Measurements from ENCODE around the gene SCN7A. TPM values are rescaled to one million over a fixed set of nuclear protein-coding genes. Genes with fewer than 3 reads are reported as not detected.

Gene SCN7A
- polyA plus RNA-seq, 2 donors: 0.47 to 1.2 TPM

DNA sequence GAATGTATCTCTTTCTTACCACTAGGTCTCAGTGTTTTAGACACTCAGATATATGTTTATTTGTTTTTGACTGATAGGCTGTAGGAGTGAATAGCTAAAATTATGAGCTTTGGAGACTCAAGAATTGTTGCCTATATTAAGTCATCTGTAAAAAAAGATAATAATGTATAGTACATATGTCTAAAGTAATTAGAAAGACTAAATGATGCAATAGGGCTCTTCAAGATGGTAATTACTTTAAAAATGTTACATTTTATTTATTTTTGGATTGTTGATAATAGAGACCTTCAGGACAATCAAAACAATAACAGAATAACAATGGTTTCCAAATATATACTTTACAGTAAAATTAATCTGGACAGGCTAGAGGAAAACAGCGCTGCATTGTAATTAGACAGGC is 19.9 kb upstream of the SCN7A start:
- no peak overlapping the region for H3K4me3 ChIP-seq (ENCODE audit: low read depth in 1 of 2, low read length in 2 of 2)
- H3K4me1 ChIP-seq (ENCODE audit: control insufficient read depth in 2 of 2, insufficient read depth in 2 of 2, low read length in 1 of 2): no peaks in the 10 kb centered on the region
- H3K9me3 ChIP-seq (ENCODE audit: control insufficient read depth in 2 of 2, insufficient read depth in 1 of 2, low read depth in 1 of 2, low read length in 1 of 2): no peaks in the 10 kb centered on the region
- no peaks in the 10 kb centered on the region for H3K36me3 ChIP-seq (ENCODE audit: control insufficient read depth in 2 of 2, insufficient read depth in 2 of 2, low read length in 1 of 2)
- H3K27me3 ChIP-seq (ENCODE audit: control insufficient read depth in 1 of 2, insufficient read depth in 2 of 2, low read length in 2 of 2): no peaks in the 10 kb centered on the region
- 80 to 84% methylated on average over 1 of the region's 1 CpG for WGBS, 2 donors
- no peak overlapping the region for H3K27ac ChIP-seq (ENCODE audit: low read depth in 2 of 2, low read length in 1 of 2)

- no peak overlapping the region for H3K27ac ChIP-seq (ENCODE audit: low read depth in 2 of 2, low read length in 1 of 2)
- H3K4me1 ChIP-seq (ENCODE audit: control insufficient read depth in 2 of 2, insufficient read depth in 2 of 2, low read length in 1 of 2): no peaks in the 10 kb centered on the region
- 86 to 94% methylated on average over 1 of the region's 1 CpG for WGBS, 2 donors
Measured at GRCh38 chr2:166499281-166499680, 5.2 kb upstream of the SCN7A start.

GRCh38 chr2:166491461-166491860 is 2.6 kb downstream of the SCN7A start:
- no peaks in the 10 kb centered on the region for H3K4me1 ChIP-seq (ENCODE audit: control insufficient read depth in 2 of 2, insufficient read depth in 2 of 2, low read length in 1 of 2)
- H3K9me3 ChIP-seq (ENCODE audit: control insufficient read depth in 2 of 2, insufficient read depth in 1 of 2, low read depth in 1 of 2, low read length in 1 of 2): no peaks in the 10 kb centered on the region
- H3K27ac ChIP-seq (ENCODE audit: low read depth in 2 of 2, low read length in 1 of 2): no peak overlapping the region
- no peaks in the 10 kb centered on the region for H3K27me3 ChIP-seq (ENCODE audit: control insufficient read depth in 1 of 2, insufficient read depth in 2 of 2, low read length in 2 of 2)
- no peaks in the 10 kb centered on the region for H3K36me3 ChIP-seq (ENCODE audit: control insufficient read depth in 2 of 2, insufficient read depth in 2 of 2, low read length in 1 of 2)
- H3K4me3 ChIP-seq (ENCODE audit: low read depth in 1 of 2, low read length in 2 of 2): no peak overlapping the region
- 27 to 36% methylated on average over 1 of the region's 1 CpG for WGBS, 2 donors

More at GRCh38 chr2:166499281-166499680, 5.2 kb upstream of the SCN7A start:
- H3K36me3 ChIP-seq (ENCODE audit: control insufficient read depth in 2 of 2, insufficient read depth in 2 of 2, low read length in 1 of 2): no peaks in the 10 kb centered on the region
- no peak overlapping the region for H3K4me3 ChIP-seq (ENCODE audit: low read depth in 1 of 2, low read length in 2 of 2)
- H3K9me3 ChIP-seq (ENCODE audit: control insufficient read depth in 2 of 2, insufficient read depth in 1 of 2, low read depth in 1 of 2, low read length in 1 of 2): no peaks in the 10 kb centered on the region
- no peaks in the 10 kb centered on the region for H3K27me3 ChIP-seq (ENCODE audit: control insufficient read depth in 1 of 2, insufficient read depth in 2 of 2, low read length in 2 of 2)

DNA sequence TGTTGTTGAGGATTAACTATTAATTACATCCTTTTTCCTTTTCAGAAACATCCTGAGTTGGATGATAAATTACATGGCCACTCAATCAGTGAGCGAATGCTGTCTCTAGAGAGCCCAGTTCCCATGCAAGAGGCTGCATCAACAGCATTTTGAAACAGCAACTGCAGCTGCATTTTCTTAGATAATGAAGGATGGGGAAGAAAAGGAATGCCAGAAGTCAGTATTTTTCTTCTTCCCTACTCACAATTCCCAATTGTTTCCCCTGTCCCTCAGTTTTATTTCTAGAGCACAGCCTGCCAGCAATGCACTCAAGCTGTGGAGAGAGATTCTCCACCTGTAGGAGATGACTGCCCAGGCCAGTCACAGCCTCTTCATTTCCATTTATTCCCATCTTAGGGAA is 6.9 kb downstream of the SCN7A start:
- no peaks in the 10 kb centered on the region for H3K27me3 ChIP-seq (ENCODE audit: control insufficient read depth in 1 of 2, insufficient read depth in 2 of 2, low read length in 2 of 2)
- no peaks in the 10 kb centered on the region for H3K36me3 ChIP-seq (ENCODE audit: control insufficient read depth in 2 of 2, insufficient read depth in 2 of 2, low read length in 1 of 2)
- H3K4me3 ChIP-seq (ENCODE audit: low read depth in 1 of 2, low read length in 2 of 2): no peak overlapping the region
- 56 to 59% methylated on average over 1 of the region's 1 CpG for WGBS, 2 donors
- H3K27ac ChIP-seq (ENCODE audit: low read depth in 2 of 2, low read length in 1 of 2): no peak overlapping the region
- H3K9me3 ChIP-seq (ENCODE audit: control insufficient read depth in 2 of 2, insufficient read depth in 1 of 2, low read depth in 1 of 2, low read length in 1 of 2): no peaks in the 10 kb centered on the region
- H3K4me1 ChIP-seq (ENCODE audit: control insufficient read depth in 2 of 2, insufficient read depth in 2 of 2, low read length in 1 of 2): no peaks in the 10 kb centered on the region

DNA sequence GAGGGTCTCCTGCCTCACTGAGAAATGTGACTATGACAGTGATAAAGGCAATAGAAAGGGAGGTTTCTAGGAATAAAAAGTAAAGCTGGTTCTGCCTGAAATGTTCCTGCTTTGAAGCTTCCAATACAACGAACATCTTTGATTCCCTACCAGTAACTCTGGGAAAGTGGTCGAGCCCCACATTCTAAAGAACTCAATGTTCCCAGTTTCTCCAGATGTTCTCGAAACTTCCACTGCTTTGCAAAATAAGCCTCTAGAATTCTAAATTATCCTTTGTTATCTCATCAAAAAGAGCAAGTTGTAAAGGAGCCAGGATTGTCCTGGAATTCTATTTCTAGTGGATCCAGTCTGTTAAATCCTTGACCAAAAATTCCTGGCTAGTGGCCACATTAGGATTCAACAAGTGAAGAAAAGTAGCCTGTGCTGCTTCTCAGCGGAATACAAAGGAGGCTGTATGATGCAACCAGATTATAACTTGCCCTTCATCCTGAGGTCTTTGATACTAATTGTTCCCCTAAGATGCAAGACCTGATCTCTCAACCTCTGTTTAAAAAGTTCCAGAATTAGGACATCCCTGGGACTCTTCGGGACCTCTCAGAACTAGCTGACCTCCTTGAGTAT is 8.4 kb downstream of the SCN7A start:
- WGBS, 2 donors: 60 to 70% methylated on average over 5 of the region's 5 CpGs
- Histone ChIP-seq H3K27ac (ENCODE audit: low read depth in 2 of 2, low read length in 1 of 2) (no peak overlapping the region), H3K27me3 (ENCODE audit: control insufficient read depth in 1 of 2, insufficient read depth in 2 of 2, low read length in 2 of 2) (no peaks in the 10 kb centered on the region), H3K4me3 (ENCODE audit: low read depth in 1 of 2, low read length in 2 of 2) (no peak overlapping the region), H3K9me3 (ENCODE audit: control insufficient read depth in 2 of 2, insufficient read depth in 1 of 2, low read depth in 1 of 2, low read length in 1 of 2) (no peaks in the 10 kb centered on the region), H3K36me3 (ENCODE audit: control insufficient read depth in 2 of 2, insufficient read depth in 2 of 2, low read length in 1 of 2) (no peaks in the 10 kb centered on the region), H3K4me1 (ENCODE audit: control insufficient read depth in 2 of 2, insufficient read depth in 2 of 2, low read length in 1 of 2) (no peaks in the 10 kb centered on the region)

DNA sequence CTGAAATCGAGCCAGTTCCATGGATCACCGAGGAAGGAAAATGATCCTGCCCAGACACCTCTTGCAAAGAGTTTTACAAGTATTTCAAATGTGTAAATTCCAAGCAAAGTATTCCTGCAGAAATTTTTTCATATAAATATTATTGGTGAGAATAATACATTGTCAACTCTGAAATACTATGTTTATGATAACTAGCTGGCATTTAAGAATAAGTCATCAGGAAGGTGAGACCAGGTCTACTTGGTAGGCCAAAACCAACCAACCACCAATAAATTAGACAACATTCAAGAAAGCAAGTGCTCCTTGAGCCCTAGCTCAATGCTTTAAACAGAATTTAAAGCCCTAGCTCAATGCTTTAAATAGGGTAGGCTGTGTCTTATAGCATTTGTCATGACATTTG is 21.7 kb downstream of the SCN7A start:
- Histone ChIP-seq H3K9me3 (ENCODE audit: control insufficient read depth in 2 of 2, insufficient read depth in 1 of 2, low read depth in 1 of 2, low read length in 1 of 2) (no peaks in the 10 kb centered on the region), H3K36me3 (ENCODE audit: control insufficient read depth in 2 of 2, insufficient read depth in 2 of 2, low read length in 1 of 2) (no peaks in the 10 kb centered on the region), H3K4me1 (ENCODE audit: control insufficient read depth in 2 of 2, insufficient read depth in 2 of 2, low read length in 1 of 2) (no peaks in the 10 kb centered on the region), H3K4me3 (ENCODE audit: low read depth in 1 of 2, low read length in 2 of 2) (no peak overlapping the region), H3K27ac (ENCODE audit: low read depth in 2 of 2, low read length in 1 of 2) (no peak overlapping the region), H3K27me3 (ENCODE audit: control insufficient read depth in 1 of 2, insufficient read depth in 2 of 2, low read length in 2 of 2) (no peaks in the 10 kb centered on the region)
- WGBS, 2 donors: 84 to 87% methylated on average over 2 of the region's 2 CpGs

GRCh38 chr2:166468124-166469024 is 25.7 kb downstream of the SCN7A start:
- no peak overlapping the region for H3K4me3 ChIP-seq (ENCODE audit: low read depth in 1 of 2, low read length in 2 of 2)
- H3K27me3 ChIP-seq (ENCODE audit: control insufficient read depth in 1 of 2, insufficient read depth in 2 of 2, low read length in 2 of 2): no peaks in the 10 kb centered on the region
- H3K9me3 ChIP-seq (ENCODE audit: control insufficient read depth in 2 of 2, insufficient read depth in 1 of 2, low read depth in 1 of 2, low read length in 1 of 2): no peaks in the 10 kb centered on the region
- 79% methylated on average over 5 of the region's 5 CpGs for WGBS, 2 donors
- H3K4me1 ChIP-seq (ENCODE audit: control insufficient read depth in 2 of 2, insufficient read depth in 2 of 2, low read length in 1 of 2): no peaks in the 10 kb centered on the region
- no peaks in the 10 kb centered on the region for H3K36me3 ChIP-seq (ENCODE audit: control insufficient read depth in 2 of 2, insufficient read depth in 2 of 2, low read length in 1 of 2)
- no peak overlapping the region for H3K27ac ChIP-seq (ENCODE audit: low read depth in 2 of 2, low read length in 1 of 2)

- no peaks in the 10 kb centered on the region for H3K4me1 ChIP-seq (ENCODE audit: control insufficient read depth in 2 of 2, insufficient read depth in 2 of 2, low read length in 1 of 2)
- H3K36me3 ChIP-seq (ENCODE audit: control insufficient read depth in 2 of 2, insufficient read depth in 2 of 2, low read length in 1 of 2): no peaks in the 10 kb centered on the region
- H3K27me3 ChIP-seq (ENCODE audit: control insufficient read depth in 1 of 2, insufficient read depth in 2 of 2, low read length in 2 of 2): no peaks in the 10 kb centered on the region
- no peak overlapping the region for H3K4me3 ChIP-seq (ENCODE audit: low read depth in 1 of 2, low read length in 2 of 2)
- WGBS, 2 donors: 83 to 84% methylated on average over 1 of the region's 1 CpG
- no peak overlapping the region for H3K27ac ChIP-seq (ENCODE audit: low read depth in 2 of 2, low read length in 1 of 2)
- H3K9me3 ChIP-seq (ENCODE audit: control insufficient read depth in 2 of 2, insufficient read depth in 1 of 2, low read depth in 1 of 2, low read length in 1 of 2): no peaks in the 10 kb centered on the region
Measured at GRCh38 chr2:166464187-166464586, 29.9 kb downstream of the SCN7A start.

DNA sequence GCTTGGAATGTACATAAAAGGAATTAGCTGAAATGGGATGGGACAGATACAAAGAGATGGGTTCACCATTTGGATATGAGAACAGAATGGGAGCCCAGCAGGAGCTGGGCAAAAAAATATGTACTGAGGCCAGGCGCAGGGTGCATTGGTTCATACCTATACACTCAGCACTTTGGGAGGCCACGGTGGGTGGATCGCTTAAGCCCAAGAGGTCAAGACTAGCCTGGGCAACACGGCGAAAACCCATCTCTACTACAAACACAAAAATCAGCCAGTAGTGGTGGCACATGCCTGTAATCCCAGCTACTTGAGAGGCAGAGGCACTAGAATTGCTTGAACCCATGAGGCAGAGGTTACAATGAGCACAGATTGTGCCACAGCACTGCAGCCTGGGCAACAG is 30.4 kb downstream of the SCN7A start:
- Histone ChIP-seq H3K36me3 (ENCODE audit: control insufficient read depth in 2 of 2, insufficient read depth in 2 of 2, low read length in 1 of 2) (no peaks in the 10 kb centered on the region), H3K4me3 (ENCODE audit: low read depth in 1 of 2, low read length in 2 of 2) (no peak overlapping the region), H3K27me3 (ENCODE audit: control insufficient read depth in 1 of 2, insufficient read depth in 2 of 2, low read length in 2 of 2) (no peaks in the 10 kb centered on the region), H3K27ac (ENCODE audit: low read depth in 2 of 2, low read length in 1 of 2) (no peak overlapping the region), H3K9me3 (ENCODE audit: control insufficient read depth in 2 of 2, insufficient read depth in 1 of 2, low read depth in 1 of 2, low read length in 1 of 2) (no peaks in the 10 kb centered on the region), H3K4me1 (ENCODE audit: control insufficient read depth in 2 of 2, insufficient read depth in 2 of 2, low read length in 1 of 2) (no peaks in the 10 kb centered on the region)
- 97 to 98% methylated on average over 5 of the region's 5 CpGs for WGBS, 2 donors

DNA sequence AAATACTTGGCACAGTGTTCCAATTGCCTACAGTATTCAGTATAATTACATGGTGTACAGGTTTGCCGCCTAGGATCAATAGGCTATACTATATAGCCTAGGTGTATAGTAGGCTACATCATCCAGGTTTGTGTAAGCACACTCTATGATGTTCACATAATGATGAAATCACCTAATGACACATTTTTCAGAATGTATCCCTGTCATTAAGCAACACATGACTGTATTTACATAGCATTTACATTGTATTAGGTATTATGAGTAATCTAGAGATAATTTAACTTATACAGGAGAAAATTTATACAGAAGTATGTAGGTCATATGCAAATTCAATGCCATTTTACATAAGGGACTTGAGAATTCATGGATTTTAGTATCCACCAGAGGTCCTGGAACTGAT is 35.4 kb downstream of the SCN7A start:
- no peak overlapping the region for H3K27ac ChIP-seq (ENCODE audit: low read depth in 2 of 2, low read length in 1 of 2)
- 97 to 100% methylated on average over 1 of the region's 1 CpG for WGBS, 2 donors
- no peak overlapping the region for H3K4me3 ChIP-seq (ENCODE audit: low read depth in 1 of 2, low read length in 2 of 2)
- no peaks in the 10 kb centered on the region for H3K27me3 ChIP-seq (ENCODE audit: control insufficient read depth in 1 of 2, insufficient read depth in 2 of 2, low read length in 2 of 2)
- no peaks in the 10 kb centered on the region for H3K9me3 ChIP-seq (ENCODE audit: control insufficient read depth in 2 of 2, insufficient read depth in 1 of 2, low read depth in 1 of 2, low read length in 1 of 2)
- no peaks in the 10 kb centered on the region for H3K36me3 ChIP-seq (ENCODE audit: control insufficient read depth in 2 of 2, insufficient read depth in 2 of 2, low read length in 1 of 2)
- H3K4me1 ChIP-seq (ENCODE audit: control insufficient read depth in 2 of 2, insufficient read depth in 2 of 2, low read length in 1 of 2): no peaks in the 10 kb centered on the region

Measured in esophagus (tissue), 2 donors.